GM12891 (cell line): Measurements from ENCODE around the gene GDF7.

Experiments
- POLR2A ChIP-seq: IDR thresholded peaks from 2 replicates; pipeline ENCODE4 v1.6.1; 2011; ENCODE audit warnings: low read depth, low read length, control low read depth
- POLR2AphosphoS5 ChIP-seq: IDR thresholded peaks from 2 replicates; pipeline ENCODE4 v1.6.1; 2011; ENCODE audit warnings: low read depth, low read length, control low read depth
- TAF1 ChIP-seq: IDR thresholded peaks from 2 replicates; pipeline ENCODE4 v1.6.1; 2011; ENCODE audit warnings: low read depth, low read length, control low read depth

GRCh38 chr2:20647738-20648137 is 19.2 kb upstream of the GDF7 start:
- no peak for TF ChIP-seq POLR2A
- TF ChIP-seq TAF1, result no peak
- TF ChIP-seq POLR2AphosphoS5, result no peak
